Measurements from ENCODE around the gene FKBP5. TPM values are rescaled to one million over a fixed set of nuclear protein-coding genes. Genes with fewer than 3 reads are reported as not detected.
A peak's percentile ranks its signal among the peaks of the same experiment; 100 is the strongest.
"Not testable (repeated sequence)": the region's sequence is repeated elsewhere in the genome, so short reads cannot be mapped to it uniquely, and the experiment has no call there.

The FKBP5 gene
- total and polyA plus RNA-seq, 8 donors: 68.1 to 209 (median 110) TPM

- intact Hi-C loops (cut with DNase I; ENCODE audit: low total_unique reads): loop anchor here (2.0 to 5.0 kb wide), 2 partner anchors 154 to 214 kb away; no protein-coding TSS in a partner anchor
- TF ChIP-seq POLR2A (IDR thresholded peaks at IDR 0.05) (no peak), POLR2AphosphoS5 (IDR thresholded peaks at IDR 0.05) (peak in 1 of 3 donors; percentile 52)
- TF ChIP-seq, protein P1, sequence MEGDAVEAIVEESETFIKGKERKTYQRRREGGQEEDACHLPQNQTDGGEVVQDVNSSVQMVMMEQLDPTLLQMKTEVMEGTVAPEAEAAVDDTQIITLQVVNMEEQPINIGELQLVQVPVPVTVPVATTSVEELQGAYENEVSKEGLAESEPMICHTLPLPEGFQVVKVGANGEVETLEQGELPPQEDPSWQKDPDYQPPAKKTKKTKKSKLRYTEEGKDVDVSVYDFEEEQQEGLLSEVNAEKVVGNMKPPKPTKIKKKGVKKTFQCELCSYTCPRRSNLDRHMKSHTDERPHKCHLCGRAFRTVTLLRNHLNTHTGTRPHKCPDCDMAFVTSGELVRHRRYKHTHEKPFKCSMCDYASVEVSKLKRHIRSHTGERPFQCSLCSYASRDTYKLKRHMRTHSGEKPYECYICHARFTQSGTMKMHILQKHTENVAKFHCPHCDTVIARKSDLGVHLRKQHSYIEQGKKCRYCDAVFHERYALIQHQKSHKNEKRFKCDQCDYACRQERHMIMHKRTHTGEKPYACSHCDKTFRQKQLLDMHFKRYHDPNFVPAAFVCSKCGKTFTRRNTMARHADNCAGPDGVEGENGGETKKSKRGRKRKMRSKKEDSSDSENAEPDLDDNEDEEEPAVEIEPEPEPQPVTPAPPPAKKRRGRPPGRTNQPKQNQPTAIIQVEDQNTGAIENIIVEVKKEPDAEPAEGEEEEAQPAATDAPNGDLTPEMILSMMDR (IDR thresholded peaks at IDR 0.05): peak in 5 of 7 experiments; percentile 83 to 91 (median 90)
- Histone ChIP-seq H3K27ac (peak overlapping the region in 1 of 5 donors; percentile 100), H3K4me3 (no peak overlapping the region), H3K9me3 (no peaks in the 10 kb centered on the region), H3K4me1 (peaks cover 41 to 64% (median 51%) of the 10 kb centered on the region in 4 donors), H3K36me3 (no peaks in the 10 kb centered on the region), H3K27me3 (no peaks in the 10 kb centered on the region)
- 57 to 64% (median 63%) methylated on average over 8 of the region's 8 CpGs for WGBS, 5 donors
- DNase-seq: peak; percentile 85 to 88
Measured at GRCh38 chr6:35736253-35736894, 47.7 kb upstream of the FKBP5 start.

- H3K27me3 ChIP-seq: no peaks in the 10 kb centered on the region
- no peaks in the 10 kb centered on the region for H3K9me3 ChIP-seq
- peak in 1 of 2 donors; percentile 77 for DNase-seq
- peak overlapping the region in 2 of 5 donors; percentile 7 to 100 for H3K27ac ChIP-seq
- no peak overlapping the region for H3K4me3 ChIP-seq
- no peak for TF ChIP-seq POLR2A (IDR thresholded peaks at IDR 0.05)
- no peak for TF ChIP-seq EP300 (IDR thresholded peaks at IDR 0.05)
- TF ChIP-seq, protein P1 (IDR thresholded peaks at IDR 0.05): no peak
- TF ChIP-seq POLR2AphosphoS5 (IDR thresholded peaks at IDR 0.05): no peak
- intact Hi-C loops (cut with DNase I; ENCODE audit: low total_unique reads): loop anchor here (5.0 kb wide), 1 partner anchor 153 kb away; no protein-coding TSS in a partner anchor
- no peaks in the 10 kb centered on the region for H3K36me3 ChIP-seq
- WGBS, 5 donors: 42 to 83% (median 59%) methylated on average over 2 to 3 of the region's 3 CpGs
- H3K4me1 ChIP-seq: peaks cover 50 to 74% (median 60%) of the 10 kb centered on the region in 4 donors
Measured at GRCh38 chr6:35735452-35735851, 46.7 kb upstream of the FKBP5 start.

DNA sequence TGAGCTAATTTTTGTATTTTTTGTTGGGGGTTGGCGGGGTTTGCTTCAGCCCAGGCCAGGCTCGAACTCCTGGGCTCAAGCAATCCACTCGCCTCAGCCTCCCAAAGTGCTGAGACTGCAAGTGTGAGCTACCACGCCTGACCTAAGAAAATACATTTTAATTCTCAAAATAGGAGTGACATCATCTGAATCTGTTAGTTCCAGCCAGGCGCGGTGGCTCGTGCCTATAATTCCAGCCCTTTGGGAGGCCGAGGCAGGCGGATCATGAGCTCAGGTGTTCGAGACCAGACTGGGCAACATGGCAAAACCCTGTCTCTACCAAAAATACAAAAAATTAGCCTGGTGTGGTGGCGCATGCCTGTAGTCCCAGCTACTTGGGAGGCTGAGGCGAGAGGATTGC lies 45.6 kb upstream of the FKBP5 start:
- H3K9me3 ChIP-seq, H3K27me3 ChIP-seq, DNase-seq, H3K4me3 ChIP-seq, H3K36me3 ChIP-seq: not testable (repeated sequence)
- intact Hi-C loops (cut with DNase I; ENCODE audit: low total_unique reads): loop anchor here (5.0 kb wide), 1 partner anchor 47 kb away; the partner anchor contains the start of gene FKBP5
- 95 to 98% (median 97%) methylated on average over 12 of the region's 12 CpGs for WGBS, 5 donors
- Histone ChIP-seq H3K27ac (peak overlapping the region in 4 of 5 donors; percentile 100), H3K4me1 (peaks cover 61 to 85% (median 71%) of the 10 kb centered on the region in 4 donors)

- Histone ChIP-seq H3K4me1 (peaks cover 68 to 92% (median 78%) of the 10 kb centered on the region in 4 donors), H3K36me3 (no peaks in the 10 kb centered on the region), H3K4me3 (no peak overlapping the region), H3K9me3 (no peaks in the 10 kb centered on the region), H3K27me3 (no peaks in the 10 kb centered on the region), H3K27ac (peak overlapping the region; percentile 68 to 100 (median 100))
- WGBS, 5 donors: 73 to 84% (median 78%) methylated on average over 8 of the region's 8 CpGs
- TF ChIP-seq EP300 (IDR thresholded peaks at IDR 0.05) (no peak), POLR2AphosphoS5 (IDR thresholded peaks at IDR 0.05) (no peak), POLR2A (IDR thresholded peaks at IDR 0.05) (no peak)
- TF ChIP-seq, protein P1 (IDR thresholded peaks at IDR 0.05): no peak
- DNase-seq: peak in 1 of 2 donors; percentile 42
- intact Hi-C loops (cut with DNase I; ENCODE audit: low total_unique reads): loop anchor here (5.0 kb wide), 1 partner anchor 46 kb away; the partner anchor contains the start of gene FKBP5
Measured at GRCh38 chr6:35733633-35734032, 44.9 kb upstream of the FKBP5 start.

All from stomach (tissue), 9 donors.